ENCODE measurements around the gene LSM12. TPM values are rescaled to one million over a fixed set of nuclear protein-coding genes. Genes with fewer than 3 reads are reported as not detected.

The LSM12 gene
- total and polyA plus RNA-seq, 2 donors (not counting 3 experiments of a cell fraction or from before 2014, with no cell fraction given) = 36.5 to 68.9 TPM

DNA sequence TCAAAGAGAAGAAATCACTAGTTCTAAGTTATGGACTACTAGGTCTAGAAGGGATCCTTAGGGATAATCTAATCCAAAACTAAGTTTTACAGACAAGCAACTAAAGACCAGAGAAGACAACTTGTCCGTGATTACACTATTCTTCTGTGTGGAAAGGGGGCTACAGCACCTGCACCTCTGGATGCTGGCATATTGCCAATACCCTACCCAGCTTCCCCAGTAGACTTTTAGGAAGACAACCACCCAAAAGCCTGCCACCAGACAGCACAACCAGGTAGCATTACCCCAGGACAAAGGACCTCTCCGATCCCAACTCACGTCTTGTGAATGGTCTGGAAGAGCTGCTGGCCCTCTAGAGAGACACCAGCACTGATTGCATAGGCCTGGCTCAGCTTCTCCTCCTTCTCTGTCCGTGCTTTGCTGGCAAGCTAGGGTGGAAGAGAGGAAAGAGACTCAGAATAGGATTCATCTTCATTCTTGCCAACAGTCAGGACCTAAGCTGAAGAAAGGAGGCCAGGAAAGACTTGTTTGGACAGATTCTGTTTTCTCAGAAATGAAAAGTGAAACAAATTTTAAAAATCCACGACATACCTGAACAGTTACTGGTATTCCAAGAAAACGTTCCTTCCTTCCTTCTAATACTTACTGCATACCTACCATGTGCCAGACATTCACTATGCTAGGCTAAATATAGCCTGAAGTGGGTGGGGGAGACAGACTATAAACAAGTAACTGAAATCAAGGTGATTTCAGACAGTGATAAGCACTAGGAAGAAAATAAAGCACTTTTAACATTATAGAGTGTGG lies 26.4 kb downstream of the LSM12 start:
- POLR2A ChIA-PET = no interaction called here
- intact Hi-C loops (cut with micrococcal nuclease) = no loop called here
- no peak overlapping the region for H3K4me2 ChIP-seq (ENCODE audit: insufficient read depth, low read length)

More for the DNA sequence above, 26.4 kb downstream of the LSM12 start:
- CTCF ChIA-PET = interaction anchor here (0.8 to 3.7 kb wide), 6 partner anchors 19 to 128 kb away, joined by 3 to 108 read pairs (median 10); partner anchors contain the start of genes NAGS and PPY
- Histone ChIP-seq H3K27ac (ENCODE audit: insufficient read depth, low read depth, low read length) (no peak overlapping the region), H2AFZ (ENCODE audit: low read depth, low read length) (no peak overlapping the region), H3K4me1 (ENCODE audit: control insufficient read depth, extremely low read depth, insufficient read depth, low read length) (peaks cover 9% of the 10 kb centered on the region), H3K27me3 (ENCODE audit: control insufficient read depth in 2 of 2, insufficient read depth in 2 of 2, low read length in 2 of 2) (no peaks in the 10 kb centered on the region), H3K36me3 (ENCODE audit: control insufficient read depth in 2 of 2, extremely low read depth in 1 of 2, insufficient read depth in 2 of 2, low read length in 2 of 2) (peaks cover 12 to 17% of the 10 kb centered on the region in 2 experiments), H4K20me1 (replicated peaks; ENCODE audit: control insufficient read depth, extremely low read depth, insufficient read depth, low read length) (peaks cover 4% of the 10 kb centered on the region), H3K9ac (replicated peaks; ENCODE audit: extremely low read depth, insufficient read depth, low read length) (no peak overlapping the region), H3K4me3 (replicated peaks in 1 of 3; ENCODE audit: insufficient read depth in 1 of 3, low read depth in 1 of 3, low read length in 3 of 3) (no peak overlapping the region), H3K79me2 (ENCODE audit: control insufficient read depth, insufficient read depth, low read length) (peaks cover 48% of the 10 kb centered on the region), H3K9me1 (replicated peaks; ENCODE audit: control insufficient read depth, extremely low read depth, insufficient read depth, low read length) (no peaks in the 10 kb centered on the region), H3K9me3 (replicated peaks; ENCODE audit: control insufficient read depth, insufficient read depth, low read length) (no peaks in the 10 kb centered on the region)
- BruUV-seq (replicated peaks) = no TSS peak
- TF ChIP-seq JUN (IDR thresholded peaks at IDR 0.05; ENCODE audit: borderline replicate concordance, insufficient read depth, insufficient read length, low read depth) (no peak), POLR2A (IDR thresholded peaks at IDR 0.05; ENCODE audit: low read depth, low read length) (no peak), MYC (IDR thresholded peaks at IDR 0.05; ENCODE audit: low read depth, low read length) (no peak), POLR2AphosphoS5 (IDR thresholded peaks at IDR 0.05; ENCODE audit: insufficient read depth, low read depth, low read length) (no peak), EZH2 (IDR thresholded peaks at IDR 0.05; ENCODE audit: borderline replicate concordance, low read depth, low read length, severe bottlenecking) (no peak), FOS (IDR thresholded peaks at IDR 0.05; ENCODE audit: borderline replicate concordance, insufficient read depth, low read length) (no peak), GATA2 (IDR thresholded peaks at IDR 0.05; ENCODE audit: insufficient read depth, insufficient read length, low read depth, low read length) (no peak)
- TF ChIP-seq, protein P1, sequence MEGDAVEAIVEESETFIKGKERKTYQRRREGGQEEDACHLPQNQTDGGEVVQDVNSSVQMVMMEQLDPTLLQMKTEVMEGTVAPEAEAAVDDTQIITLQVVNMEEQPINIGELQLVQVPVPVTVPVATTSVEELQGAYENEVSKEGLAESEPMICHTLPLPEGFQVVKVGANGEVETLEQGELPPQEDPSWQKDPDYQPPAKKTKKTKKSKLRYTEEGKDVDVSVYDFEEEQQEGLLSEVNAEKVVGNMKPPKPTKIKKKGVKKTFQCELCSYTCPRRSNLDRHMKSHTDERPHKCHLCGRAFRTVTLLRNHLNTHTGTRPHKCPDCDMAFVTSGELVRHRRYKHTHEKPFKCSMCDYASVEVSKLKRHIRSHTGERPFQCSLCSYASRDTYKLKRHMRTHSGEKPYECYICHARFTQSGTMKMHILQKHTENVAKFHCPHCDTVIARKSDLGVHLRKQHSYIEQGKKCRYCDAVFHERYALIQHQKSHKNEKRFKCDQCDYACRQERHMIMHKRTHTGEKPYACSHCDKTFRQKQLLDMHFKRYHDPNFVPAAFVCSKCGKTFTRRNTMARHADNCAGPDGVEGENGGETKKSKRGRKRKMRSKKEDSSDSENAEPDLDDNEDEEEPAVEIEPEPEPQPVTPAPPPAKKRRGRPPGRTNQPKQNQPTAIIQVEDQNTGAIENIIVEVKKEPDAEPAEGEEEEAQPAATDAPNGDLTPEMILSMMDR (IDR thresholded peaks at IDR 0.05; ENCODE audit: extremely low read depth in 1 of 2, insufficient read depth in 1 of 2, low read depth in 1 of 2, low read length in 2 of 2) = no peak
- TF ChIP-seq, protein P2, sequence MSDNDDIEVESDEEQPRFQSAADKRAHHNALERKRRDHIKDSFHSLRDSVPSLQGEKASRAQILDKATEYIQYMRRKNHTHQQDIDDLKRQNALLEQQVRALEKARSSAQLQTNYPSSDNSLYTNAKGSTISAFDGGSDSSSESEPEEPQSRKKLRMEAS (IDR thresholded peaks at IDR 0.05; ENCODE audit: insufficient read depth, insufficient read length) = no peak
- FAIRE-seq (no peak), DNase-seq (ENCODE audit: low read depth, low spot score) (no peak)
- dilution Hi-C loops (cut with MboI; ENCODE audit: extremely low pct_ligation_motif_present, low sequenced_read_pairs) = no loop called here
